GM18858 (cell line): ENCODE data around the gene SFXN2.
"Not testable (repeated sequence)": the region's sequence is repeated elsewhere in the genome, so short reads cannot be mapped to it uniquely, and the experiment has no call there.

Source experiments
- ATAC-seq: cut with Tn5 transposase; IDR thresholded peaks from one replicate; pipeline ENCODE4 v1.9.1; 2021; ENCODE audit not compliant: unreplicated experiment

Gene SFXN2, protein sequence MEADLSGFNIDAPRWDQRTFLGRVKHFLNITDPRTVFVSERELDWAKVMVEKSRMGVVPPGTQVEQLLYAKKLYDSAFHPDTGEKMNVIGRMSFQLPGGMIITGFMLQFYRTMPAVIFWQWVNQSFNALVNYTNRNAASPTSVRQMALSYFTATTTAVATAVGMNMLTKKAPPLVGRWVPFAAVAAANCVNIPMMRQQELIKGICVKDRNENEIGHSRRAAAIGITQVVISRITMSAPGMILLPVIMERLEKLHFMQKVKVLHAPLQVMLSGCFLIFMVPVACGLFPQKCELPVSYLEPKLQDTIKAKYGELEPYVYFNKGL

DNA sequence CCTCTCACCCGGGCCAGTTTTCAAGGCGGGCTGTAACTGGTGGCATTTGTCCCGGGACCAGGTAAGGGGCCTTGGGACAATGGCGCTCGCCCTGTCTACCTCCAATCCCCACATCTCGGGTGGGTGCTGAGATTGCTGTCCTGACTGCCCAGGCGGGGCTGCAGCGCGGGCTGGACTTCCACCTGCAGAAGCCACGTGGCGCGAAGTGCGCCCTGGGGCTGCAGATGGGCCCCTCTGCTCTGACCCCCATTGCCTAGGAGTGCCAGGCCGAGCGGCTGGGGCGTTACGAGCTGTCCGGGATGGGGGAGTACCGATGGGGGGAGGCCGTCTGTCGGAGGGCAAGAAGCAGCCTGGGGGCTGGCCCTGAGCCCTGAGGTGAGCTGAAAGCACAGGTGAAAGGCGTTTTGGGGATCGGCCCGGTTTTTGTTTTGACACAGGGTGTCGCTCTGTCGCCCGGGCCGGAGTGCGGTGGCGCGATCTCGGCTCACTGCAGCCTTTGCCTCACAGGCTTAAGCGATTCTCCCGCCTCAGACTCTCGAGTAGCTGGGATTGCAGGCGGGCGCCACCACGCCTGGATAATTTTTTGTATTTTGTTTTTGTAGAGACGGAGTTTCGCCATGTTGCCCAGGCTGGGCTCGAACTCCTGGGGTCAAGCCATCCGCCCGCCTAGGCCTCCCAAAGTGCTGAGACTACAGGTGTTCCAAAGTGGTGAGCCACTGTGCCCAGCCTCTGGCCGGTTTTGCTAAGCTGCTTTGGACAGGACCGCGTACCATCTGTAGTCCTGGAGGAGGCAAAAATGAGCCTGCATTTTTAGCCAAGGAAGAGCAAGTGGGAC is at the start of gene SFXN2:
Gene SFXN2 (plus strand): TSS at position 16 of the 835 bp plus-strand sequence. CDS start 12,001 bp downstream, outside the sequence.
- ATAC-seq: peak; percentile 3

DNA sequence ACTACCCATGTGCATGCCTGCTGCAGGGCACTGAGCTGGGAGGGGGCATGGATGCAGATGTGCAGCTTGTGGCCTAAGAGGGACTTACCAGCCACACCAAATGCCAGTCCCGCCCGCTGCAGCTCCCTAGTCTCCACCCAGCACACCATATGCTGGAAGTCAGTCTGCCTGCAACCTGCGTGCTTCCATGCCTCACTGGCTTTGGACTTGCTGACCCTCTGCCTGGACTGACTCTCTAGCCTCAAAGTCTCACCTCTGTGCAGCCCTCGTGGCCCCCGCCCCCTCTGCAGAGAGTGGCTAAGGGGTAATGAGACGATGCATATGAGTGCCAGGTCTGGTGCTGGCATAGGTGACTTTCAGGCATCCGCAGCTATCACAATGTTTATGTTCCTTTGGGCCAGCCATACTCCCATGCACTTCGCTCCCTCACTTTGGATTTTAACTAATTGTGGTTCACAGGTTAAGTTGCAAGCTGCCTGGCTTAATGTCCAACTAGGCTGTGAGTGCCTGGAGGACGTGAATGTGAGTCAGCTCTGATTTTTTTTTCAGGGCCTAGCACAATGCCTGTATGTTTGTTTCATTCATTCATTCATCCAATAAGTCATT is 48.4 kb upstream of the SFXN2 start:
- no peak for ATAC-seq

- not testable (repeated sequence) for ATAC-seq
Measured at GRCh38 chr10:102667411-102667810, 47.0 kb upstream of the SFXN2 start.

DNA sequence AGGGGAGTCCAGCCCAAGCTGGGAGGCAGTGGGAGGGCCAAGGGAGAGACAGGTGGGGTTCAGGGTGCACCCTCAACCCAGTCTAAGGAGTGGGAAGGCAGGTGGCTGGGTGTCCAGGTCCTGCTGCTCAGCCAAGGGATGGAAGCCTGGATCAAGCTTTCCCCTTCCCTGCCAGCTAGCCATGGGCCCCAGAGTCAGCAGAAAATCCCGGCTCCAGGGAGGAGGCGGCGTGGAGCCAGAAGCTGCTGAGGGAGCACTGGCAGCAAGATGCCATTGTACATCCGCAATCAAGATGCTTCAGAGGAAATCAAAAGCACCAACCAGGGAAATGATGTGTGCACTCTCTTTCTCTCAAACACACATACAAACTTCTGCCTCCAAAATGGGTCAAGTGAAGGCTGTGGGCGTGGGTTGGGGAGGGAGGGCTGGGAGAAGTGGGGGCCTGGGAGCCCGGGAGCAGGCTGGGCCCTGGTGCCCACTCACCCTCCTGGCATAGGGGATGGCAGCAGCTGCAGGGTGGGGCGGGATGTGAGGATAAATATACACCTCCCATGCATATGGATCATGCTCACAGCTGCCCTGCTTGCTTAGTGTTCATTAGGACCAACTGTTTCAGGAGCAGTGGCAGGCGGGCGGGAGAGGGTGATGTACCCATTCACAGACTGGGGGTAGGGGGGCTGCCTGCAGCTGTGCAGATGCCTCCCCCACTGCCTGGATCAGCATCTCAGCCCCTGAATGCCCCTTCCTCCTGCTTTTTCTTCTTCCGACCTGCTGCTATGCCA is 45.9 kb upstream of the SFXN2 start:
- no peak for ATAC-seq

DNA sequence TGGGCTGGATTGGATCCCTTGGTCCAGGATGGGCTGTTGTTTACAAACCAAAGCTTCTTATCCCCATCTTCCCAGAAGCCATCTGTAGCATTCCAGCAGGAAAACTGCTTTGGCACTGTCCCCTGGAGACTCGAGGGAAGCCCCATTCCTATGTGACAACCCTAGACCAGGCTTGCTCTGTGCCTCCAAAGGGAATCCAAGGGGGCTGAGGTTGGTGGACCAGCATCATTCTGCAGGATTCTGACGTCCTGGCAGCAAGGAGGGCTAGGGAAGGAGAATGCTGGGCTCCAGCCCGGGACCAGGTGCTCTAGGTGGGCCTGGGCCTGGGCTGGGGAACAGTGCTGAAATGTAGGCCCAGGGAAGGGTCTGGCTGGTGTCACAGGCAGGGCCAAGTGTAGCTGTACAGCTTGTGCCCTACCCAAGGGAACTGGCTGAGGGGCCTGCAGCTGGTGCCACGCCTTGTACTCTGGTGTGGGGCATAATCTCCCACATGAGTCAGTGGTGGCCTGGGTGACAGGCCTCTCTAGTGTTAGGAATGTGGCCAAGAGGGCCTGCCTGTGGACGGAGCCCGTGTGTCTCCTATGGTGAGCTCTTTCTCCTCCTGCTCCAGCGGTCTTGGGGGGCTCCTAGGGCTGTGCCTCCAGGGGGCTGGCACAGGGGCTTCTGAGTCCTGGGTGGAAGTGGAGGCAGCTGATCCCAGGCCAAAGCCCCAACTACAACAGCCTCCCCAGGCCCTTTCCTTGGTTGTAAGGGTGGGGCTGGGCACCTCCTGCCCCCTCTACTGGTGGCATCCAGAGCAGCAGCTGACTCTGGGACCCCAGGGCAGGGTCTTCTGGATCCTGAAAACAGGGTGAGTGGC is 45.0 kb upstream of the SFXN2 start:
- ATAC-seq: no peak

DNA sequence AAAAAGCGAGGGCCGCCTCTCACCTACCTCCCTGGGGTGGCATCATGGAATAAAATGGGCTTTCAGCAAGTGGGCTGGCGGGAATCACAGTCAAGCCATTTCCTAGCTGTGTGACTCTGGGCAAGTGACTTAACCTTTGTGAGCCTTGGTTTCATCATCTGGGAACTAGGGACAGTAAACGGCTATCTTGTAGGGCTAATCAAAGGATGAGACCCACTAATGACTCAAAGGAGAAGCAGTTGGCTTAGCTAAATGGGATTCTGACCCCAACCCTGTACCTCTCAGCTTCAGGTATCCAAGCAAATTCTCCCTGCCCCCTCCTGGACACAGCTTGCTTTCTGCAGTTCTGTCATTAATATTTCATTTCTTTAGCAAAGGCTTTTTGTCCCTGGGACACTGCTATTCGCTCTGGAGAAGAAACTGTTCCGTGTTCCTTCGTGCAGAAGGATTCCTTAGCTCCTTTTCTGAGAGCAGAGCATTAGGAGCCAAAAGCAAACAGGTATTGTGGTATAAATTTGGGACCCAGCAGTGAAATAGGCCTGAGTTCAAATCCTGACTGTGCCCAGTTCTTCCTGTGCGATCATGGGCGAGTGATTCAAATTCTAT is 44.3 kb upstream of the SFXN2 start:
- ATAC-seq: no peak

- ATAC-seq: no peak
Measured at GRCh38 chr10:102670871-102671434, 43.5 kb upstream of the SFXN2 start.

- no peak for ATAC-seq
Measured at GRCh38 chr10:102673236-102673818, 41.1 kb upstream of the SFXN2 start.

DNA sequence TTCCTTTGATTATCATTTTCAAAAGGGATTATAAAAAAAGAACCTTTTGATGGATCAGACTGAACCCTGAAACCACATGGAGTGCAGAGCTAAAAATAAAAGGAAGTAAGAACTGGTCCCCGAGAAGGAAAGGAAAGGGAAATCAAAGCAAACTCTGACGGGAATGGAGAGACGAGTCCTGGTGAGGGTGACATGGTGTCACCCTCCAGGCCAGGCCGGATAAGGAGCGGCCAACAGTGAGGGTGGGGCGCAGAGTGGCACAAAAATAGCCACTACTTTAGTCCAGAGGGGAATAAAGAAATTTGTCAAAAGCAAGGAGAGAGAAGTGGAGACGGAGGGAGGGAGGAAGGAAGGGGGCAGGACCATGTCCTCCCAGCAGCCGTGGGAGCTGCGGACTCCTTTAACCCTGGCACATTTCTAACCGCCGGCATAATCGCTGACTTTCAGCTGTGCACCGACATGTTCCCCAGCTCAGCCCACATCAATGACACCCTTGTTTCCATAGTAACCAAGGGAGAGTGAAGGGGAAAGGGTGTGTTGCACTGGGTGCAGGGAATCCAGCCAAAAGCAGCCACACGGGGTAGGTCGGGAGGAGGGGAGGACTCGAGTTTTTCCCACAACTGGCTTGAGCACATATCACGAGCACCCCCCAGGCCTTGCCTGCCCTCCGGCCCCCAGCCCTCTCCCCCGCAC is 40.5 kb upstream of the SFXN2 start:
- no peak for ATAC-seq

DNA sequence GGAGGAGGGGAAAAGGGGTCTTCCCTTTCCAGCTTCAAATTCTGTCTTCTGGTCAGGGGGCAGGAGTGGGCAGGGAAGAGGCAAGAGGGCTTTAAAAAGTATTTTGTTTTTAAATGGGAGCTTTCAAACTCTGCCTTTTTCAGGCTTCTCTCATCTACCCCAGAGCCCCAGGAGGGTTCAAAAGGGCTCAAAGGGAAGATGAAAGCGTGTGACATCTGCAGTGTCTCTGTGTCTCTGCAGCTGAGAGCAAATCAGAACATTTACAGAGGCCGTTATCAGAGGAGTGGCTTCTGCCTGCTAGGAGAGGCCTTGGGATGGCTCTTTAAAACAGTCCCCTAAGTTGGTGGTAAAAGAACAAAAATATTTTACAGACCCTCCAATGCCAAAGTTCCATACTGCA is 39.9 kb upstream of the SFXN2 start:
- no peak for ATAC-seq

DNA sequence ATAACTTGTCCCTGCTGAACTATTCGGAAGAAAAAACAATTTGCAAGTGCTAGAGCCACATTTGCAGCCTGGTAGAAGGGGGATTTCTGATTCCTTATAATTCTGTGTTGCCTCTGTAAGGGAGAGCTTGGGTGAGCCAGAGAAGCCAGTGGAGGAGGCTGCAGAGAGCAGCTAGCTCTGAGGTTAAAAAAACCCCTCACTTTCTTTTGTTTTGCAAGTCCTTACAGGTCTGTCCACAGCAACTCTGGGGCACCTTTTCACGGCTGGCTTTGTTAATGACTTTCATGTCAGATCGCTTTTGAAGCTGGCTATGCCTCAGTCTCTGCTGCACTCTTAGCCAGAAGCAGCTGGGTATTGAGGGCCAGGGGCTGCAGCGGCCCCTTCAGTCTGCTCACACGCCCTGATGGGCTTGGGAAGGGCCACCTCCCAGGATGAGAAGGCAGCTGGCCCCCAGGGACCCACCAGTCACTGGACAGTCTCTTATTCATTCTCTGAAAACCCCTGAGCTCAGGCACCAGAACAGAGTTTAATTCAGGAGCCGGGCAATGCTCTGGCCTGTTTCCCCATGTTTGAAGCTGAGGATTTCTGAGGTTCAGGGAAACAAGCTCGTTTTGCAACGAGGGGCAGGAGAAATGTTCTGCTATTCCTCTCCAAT is 39.3 kb upstream of the SFXN2 start:
- ATAC-seq: no peak

DNA sequence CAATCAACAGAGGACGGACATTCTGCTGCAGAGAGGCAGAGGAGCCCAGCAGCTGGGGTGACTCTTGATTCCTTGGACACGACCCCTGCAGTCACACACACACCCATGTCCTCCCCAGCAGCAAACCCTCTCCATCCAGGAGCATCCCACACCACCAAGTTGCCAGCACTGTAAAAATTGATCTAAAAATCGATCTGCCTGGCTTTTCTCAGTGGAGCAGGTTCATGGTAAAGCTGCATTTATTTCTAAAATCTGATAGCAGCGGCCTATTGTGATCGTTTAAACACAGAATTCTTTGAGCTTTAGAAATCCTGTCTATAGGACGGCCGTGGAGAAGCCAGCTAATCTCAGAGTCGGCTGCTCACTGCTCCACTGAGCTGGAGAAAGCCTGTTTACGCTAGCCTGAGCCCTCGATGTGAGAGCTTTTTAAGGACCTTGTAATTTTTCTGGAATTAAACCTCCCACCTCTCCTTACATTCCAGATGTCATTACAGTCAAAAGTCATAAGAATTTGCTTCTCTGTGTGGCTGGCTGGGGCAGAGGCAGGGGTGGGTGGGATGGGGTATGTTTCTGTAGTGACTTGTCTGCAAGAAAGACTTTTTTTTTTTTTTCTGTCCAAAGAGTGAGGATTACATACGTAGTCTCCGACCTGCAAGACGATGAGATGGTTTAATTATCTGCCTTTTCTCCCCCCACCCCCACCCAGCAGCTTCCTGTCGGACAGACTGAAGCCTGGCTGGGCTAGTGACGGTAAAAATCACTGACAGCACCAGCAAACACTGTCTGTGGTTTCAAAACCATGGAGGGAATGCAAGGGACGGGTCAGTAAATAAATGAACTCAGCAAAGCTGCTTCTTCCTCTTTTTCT is 38.5 kb upstream of the SFXN2 start:
- no peak for ATAC-seq

- no peak for ATAC-seq
Measured at GRCh38 chr10:102676534-102677315, 37.7 kb upstream of the SFXN2 start.

DNA sequence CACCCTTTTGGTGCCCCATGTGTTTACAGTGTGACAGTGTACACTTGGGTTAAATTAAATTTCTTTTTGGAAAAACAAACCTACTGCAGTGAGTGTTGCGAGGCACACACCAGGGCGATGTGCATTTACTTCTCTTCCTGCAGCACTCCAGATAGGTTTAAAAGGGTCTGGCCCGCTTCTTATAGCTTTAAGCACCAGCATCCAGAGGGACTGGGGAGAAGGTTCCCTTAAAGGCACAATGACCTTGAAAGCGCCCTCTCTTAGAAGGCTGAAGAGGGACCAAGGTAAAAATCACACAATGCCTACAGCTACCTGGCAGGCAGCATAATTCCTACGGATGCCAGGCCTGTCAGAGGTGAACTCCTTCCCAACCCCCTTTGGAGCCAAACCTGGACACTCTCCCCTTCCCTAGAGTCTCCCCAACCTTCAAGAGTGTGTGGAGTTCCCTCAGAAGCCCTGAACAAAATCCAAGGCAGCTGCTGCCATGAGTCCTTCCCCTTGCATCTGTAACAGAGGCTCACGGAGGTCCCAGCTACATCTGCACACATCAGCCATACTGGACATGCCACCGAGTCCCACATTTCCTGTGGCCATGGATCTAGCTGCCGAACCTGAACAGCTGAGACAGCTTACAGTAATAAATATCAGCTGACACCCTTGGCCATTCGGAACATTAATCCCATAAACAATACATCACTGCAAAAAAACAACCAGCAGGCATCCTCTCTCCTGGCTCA is 36.9 kb upstream of the SFXN2 start:
- no peak for ATAC-seq

- no peak for ATAC-seq
Measured at GRCh38 chr10:102678068-102678400, 36.4 kb upstream of the SFXN2 start.

DNA sequence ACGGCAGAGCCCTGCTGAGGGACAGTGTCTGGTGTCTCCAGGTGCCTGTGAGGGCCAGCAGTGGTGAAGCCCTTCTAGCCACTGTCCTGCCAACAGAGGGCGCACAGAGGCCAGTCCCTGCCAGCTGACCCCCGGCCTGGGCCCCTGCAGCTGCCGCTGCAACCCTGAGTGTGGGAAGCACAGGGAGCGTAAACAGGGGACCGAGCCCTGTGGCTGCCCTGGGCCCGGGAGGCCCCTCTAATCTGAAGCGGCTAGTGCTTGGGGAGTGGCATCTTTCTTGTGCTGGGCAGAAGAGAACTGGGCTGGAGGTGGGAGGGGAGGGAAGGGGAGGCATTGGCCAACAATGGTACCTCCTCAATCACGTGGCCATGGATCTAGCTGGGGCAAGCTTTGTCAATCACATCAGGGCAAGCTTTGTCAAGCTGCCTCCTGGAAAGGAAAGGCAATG is 35.6 kb upstream of the SFXN2 start:
- ATAC-seq: no peak
